HCT116 (cell line): Measurements from ENCODE around the gene IFITM1. TPM values are rescaled to one million over a fixed set of nuclear protein-coding genes. Genes with fewer than 3 reads are reported as not detected.
A peak's percentile ranks its signal among the peaks of the same experiment; 100 is the strongest.
"Not testable (repeated sequence)": the region's sequence is repeated elsewhere in the genome, so short reads cannot be mapped to it uniquely, and the experiment has no call there.

Experiments
- ATAC-seq: fragments of 200-7000 bp; cut with Tn5 transposase; 2 replicates; pipeline ENCODE4 v1.9.1; 2020; ENCODE audit warnings: mild to moderate bottlenecking, moderate library complexity
- BruUV-seq: library from RNA; stranded (reverse); fragments of 400-500 nt; replicated peaks from 2 replicates; lab custom pipeline; 2021; lab: Mats Ljungman, UMichigan
- CTCF ChIA-PET: fragments of 300-600 bp; sonication (Branson Sonifier 250); formaldehyde crosslinking; loops from one replicate; lab custom pipeline; 2021; ENCODE audit warnings: antibody characterized with exemption; lab: Charles Lee
- POLR2A ChIA-PET: fragments of 300-600, 350-600 bp; sonication (Branson Sonifier 250); formaldehyde crosslinking; loops from one replicate; lab custom pipeline; 2021; ENCODE audit warnings: antibody characterized with exemption; lab: Charles Lee
- RAD21 ChIA-PET, 2 experiments: fragments of 300-600 bp; sonication (Branson Sonifier 250); formaldehyde crosslinking; loops; one replicate each; lab custom pipeline; 2023; ENCODE audit warnings: low total read pairs in 2 of 2; ENCODE audit not compliant: uncharacterized antibody in 2 of 2, unreplicated experiment in 2 of 2, low non-redundant PET in 1 of 2; lab: Charles Lee
- DNase-seq: peaks from one replicate; pipeline ENCODE4 v3.0.0-alpha.2; 2010; ENCODE audit warnings: low read depth, low spot score
- H2AFZ ChIP-seq: fragments of 200-600 bp; shearing (Covaris generic), sonication (generic); 2 replicates; pipeline ENCODE4 v1.6.1; 2017; ENCODE audit warnings: low read depth, mixed run types, mixed read lengths, antibody characterized with exemption, low read length; ENCODE audit not compliant: poor library complexity, severe bottlenecking
- H3K27ac ChIP-seq: 2 replicates; pipeline ENCODE4 v1.5.1; 2012; ENCODE audit warnings: low read depth, low read length
- H3K27me3 ChIP-seq: fragments of 200-600 bp; sonication (generic); 2 replicates; pipeline ENCODE4 v1.6.1; 2016; ENCODE audit warnings: mixed run types, low read length, mixed read lengths; ENCODE audit not compliant: insufficient read depth
- H3K36me3 ChIP-seq, 2 experiments: fragments of 200-500 bp in 1 of 2; fragments of 200-600 bp in 1 of 2; sonication (Bioruptor generic) in 1 of 2; sonication (generic) in 1 of 2; 2 replicates each; pipeline versions ENCODE4 v1.5.1 to v1.6.1; 2014 to 2016; ENCODE audit warnings: low read length in 2 of 2, inconsistent platforms in 1 of 2, mixed read lengths in 1 of 2, mixed run types in 1 of 2; ENCODE audit not compliant: insufficient read depth in 2 of 2, control insufficient read depth in 1 of 2
- H3K4me1 ChIP-seq, 2 experiments: fragments of 200-600 bp in 1 of 2; sonication (generic) in 1 of 2; 2 replicates each; pipeline versions ENCODE4 v1.5.1 to v1.6.1; 2012 to 2017; ENCODE audit warnings: low read length in 2 of 2, inconsistent platforms in 1 of 2, mild to moderate bottlenecking in 1 of 2, mixed read lengths in 1 of 2, mixed run types in 1 of 2, moderate library complexity in 1 of 2; ENCODE audit not compliant: insufficient read depth in 2 of 2, control insufficient read depth in 1 of 2
- H3K4me2 ChIP-seq: fragments of 200-600 bp; sonication (generic); 2 replicates; pipeline ENCODE4 v1.6.1; 2017; ENCODE audit warnings: mixed run types, low read length, mixed read lengths
- H3K4me3 ChIP-seq, 2 experiments: fragments of 200-600 bp in 1 of 2; sonication (generic) in 1 of 2; replicated peaks in 1 of 2; 2 replicates each; pipeline ENCODE4 v1.5.1; 2011 to 2016; ENCODE audit warnings: low read length in 2 of 2, control low read depth in 1 of 2, low read depth in 1 of 2, mild to moderate bottlenecking in 1 of 2, mixed read lengths in 1 of 2, mixed run types in 1 of 2
- H3K79me2 ChIP-seq: fragments of 200-600 bp; sonication (generic); 2 replicates; pipeline ENCODE4 v1.6.1; 2017; ENCODE audit warnings: mild to moderate bottlenecking, mixed run types, low read length, moderate library complexity, mixed read lengths; ENCODE audit not compliant: insufficient read depth
- H3K9ac ChIP-seq: fragments of 200-600 bp; sonication (generic); 2 replicates; pipeline ENCODE4 v1.6.1; 2016; ENCODE audit warnings: low read length, mixed read lengths
- H3K9me2 ChIP-seq: fragments of 200-600 bp; sonication (generic), shearing (Covaris generic); 2 replicates; pipeline ENCODE4 v1.6.1; 2017; ENCODE audit warnings: mixed run types, mild to moderate bottlenecking, moderate library complexity; ENCODE audit not compliant: insufficient read depth
- H3K9me3 ChIP-seq, 2 experiments: fragments of 200-500 bp in 1 of 2; fragments of 200-600 bp in 1 of 2; sonication (Bioruptor generic) in 1 of 2; sonication (generic) in 1 of 2; 2 replicates each; pipeline ENCODE4 v1.6.1; 2014 to 2017; ENCODE audit warnings: low read length in 2 of 2, mixed read lengths in 2 of 2, inconsistent platforms in 1 of 2, low read depth in 1 of 2, mild to moderate bottlenecking in 1 of 2, mixed run types in 1 of 2, moderate library complexity in 1 of 2; ENCODE audit not compliant: control insufficient read depth in 1 of 2, insufficient read depth in 1 of 2
- H4K20me1 ChIP-seq: fragments of 200-600 bp; sonication (generic), shearing (Covaris generic); 2 replicates; pipeline ENCODE4 v1.6.1; 2017; ENCODE audit warnings: mixed run types, mild to moderate bottlenecking, moderate library complexity; ENCODE audit not compliant: insufficient read depth
- CTCF ChIP-seq, 3 experiments: fragments of 200-600 bp in 1 of 3; sonication (generic) in 1 of 3; IDR thresholded peaks in 2 of 3; conservative IDR thresholded peaks in 1 of 3; 2 replicates each; pipeline ENCODE4 v1.5.1; 2012 to 2017; ENCODE audit warnings: low read depth in 2 of 3, low read length in 2 of 3, antibody characterized with exemption in 1 of 3, borderline replicate concordance in 1 of 3, control low read depth in 1 of 3, mild to moderate bottlenecking in 1 of 3, mixed read lengths in 1 of 3, mixed run types in 1 of 3, moderate library complexity in 1 of 3; ENCODE audit not compliant: insufficient read depth in 1 of 3
- MAX ChIP-seq: IDR thresholded peaks from 2 replicates; pipeline ENCODE4 v1.6.1; 2012
- ZFX ChIP-seq: fragments of 450-650 bp; IDR thresholded peaks from 2 replicates; pipeline ENCODE4 v1.6.1; 2017
- intact Hi-C: fragments of 100-400 bp; cut with micrococcal nuclease; formaldehyde crosslinking; loops from 2 replicates; pipeline ENCODE4 v1.10.0; 2022
- total RNA-seq: library from RNA; stranded (reverse); gene quantifications from one replicate; pipeline ENCODE4 v1.2.1, GENCODE V29; 2021; ENCODE audit not compliant: unreplicated experiment

The IFITM1 gene
- total RNA-seq, 1 experiment from 2014 or later: 6.1 TPM

- H3K27me3 ChIP-seq, H2AFZ ChIP-seq, H3K9me3 ChIP-seq, H3K9me2 ChIP-seq, H4K20me1 ChIP-seq, H3K4me1 ChIP-seq, H3K36me3 ChIP-seq, POLR2A ChIA-PET, intact Hi-C loops, DNase-seq, RAD21 ChIA-PET: not testable (repeated sequence)
- H3K27ac ChIP-seq: peak overlapping the region; percentile 90
- H3K9ac ChIP-seq: peak overlapping the region; percentile 83
- TSS peak; percentile 55 for BruUV-seq
- peak overlapping the region; percentile 88 for H3K4me2 ChIP-seq
- CTCF ChIA-PET: interaction anchor here (1.1 kb wide), 1 partner anchor 10 kb away, joined by 3 read pairs; no protein-coding TSS in a partner anchor
- peak overlapping the region; percentile 70 to 82 for H3K4me3 ChIP-seq
- TF ChIP-seq MAX (0 out of 2 replicates have a peak, but pooled peaks have one; percentile 23), ZFX (peak; percentile 71; the same call in 1 of the 2 replicates), CTCF (IDR thresholded peaks at IDR 0.05 in 2 of 3, conservative IDR thresholded peaks at IDR 0.05 in 1 of 3; ENCODE audit: borderline replicate concordance in 1 of 3, insufficient read depth in 1 of 3, low read depth in 2 of 3, low read length in 2 of 3) (peak in 1 of 3 experiments; percentile 11; a peak in 1 of 6 replicates)
- ATAC-seq: peak; percentile 59
- H3K79me2 ChIP-seq: peaks cover 12% of the 10 kb centered on the region
Observed at GRCh38 chr11:319121-319887, 5.5 kb downstream of the IFITM1 start.

GRCh38 chr11:319888-320273, 6.0 kb downstream of the IFITM1 start:
- H3K27ac ChIP-seq: peak overlapping the region; percentile 90
- DNase-seq, H3K36me3 ChIP-seq, CTCF ChIA-PET, H3K4me1 ChIP-seq, H4K20me1 ChIP-seq, H3K9me2 ChIP-seq, H3K27me3 ChIP-seq, BruUV-seq, H2AFZ ChIP-seq, RAD21 ChIA-PET, intact Hi-C loops, H3K9me3 ChIP-seq: not testable (repeated sequence)
- H3K4me2 ChIP-seq: peak overlapping the region; percentile 88
- peak overlapping the region; percentile 83 for H3K9ac ChIP-seq
- POLR2A ChIA-PET: interaction anchor here (1.6 kb wide), 1 partner anchor 12 kb away, joined by 3 read pairs; the partner anchor contains the start of gene IFITM2
- H3K4me3 ChIP-seq: peak overlapping the region; percentile 70 to 82
- H3K79me2 ChIP-seq: peaks cover 12% of the 10 kb centered on the region
- peak; percentile 25 for ATAC-seq
